ENCODE data around the gene FAM177A1.

FAM177A1 gene

GRCh38 chr14:35123388-35123703 is 77.3 kb downstream of the FAM177A1 start:
- no peak for DNase-seq (ENCODE audit: low read depth in 2 of 2)

DNA sequence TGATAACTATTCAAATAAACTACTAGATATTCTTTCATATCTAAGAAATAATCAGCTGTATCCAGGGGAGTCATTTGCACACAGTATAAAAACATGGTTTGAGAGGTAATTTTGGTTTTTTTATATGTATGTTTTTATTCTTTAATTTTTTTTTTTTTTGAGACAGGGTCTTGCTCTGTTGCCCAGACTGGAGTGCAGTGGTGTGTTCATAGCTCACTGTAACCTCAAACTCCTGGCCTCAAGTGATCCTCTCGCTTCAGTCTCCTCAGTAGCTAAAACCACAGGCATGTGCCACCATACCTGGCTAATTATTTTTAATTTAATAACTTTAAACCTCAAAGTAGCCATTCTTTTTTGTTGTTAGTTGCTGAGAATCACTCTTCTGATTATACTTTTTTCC is 78.1 kb downstream of the FAM177A1 start:
- DNase-seq (ENCODE audit: low read depth in 2 of 2): no peak

All from stimulated activated CD4-positive, alpha-beta T cell treated with anti-CD3 and anti-CD28 coated beads, Interleukin-1b, Interleukin-23, amount 100 ng/mL, for 4 hours (primary cell).